Hepatocyte (in vitro differentiated cells): Measurements from ENCODE around the gene TMEM134. TPM values are rescaled to one million over a fixed set of nuclear protein-coding genes. Genes with fewer than 3 reads are reported as not detected.

Experiments
- DNase-seq: peaks from one replicate; pipeline ENCODE4 v3.0.0-alpha.2; 2016; ENCODE audit warnings: low spot score
- H2AFZ ChIP-seq: fragments of 200-600 bp; sonication (generic); 2 replicates; pipeline ENCODE4 v1.6.0; 2016; ENCODE audit warnings: antibody characterized with exemption, mild to moderate bottlenecking
- H3K27ac ChIP-seq: fragments of 200-600 bp; sonication (generic); 2 replicates; pipeline ENCODE4 v1.5.1; 2016; ENCODE audit warnings: mild to moderate bottlenecking
- H3K27me3 ChIP-seq: fragments of 200-600 bp; sonication (generic); 2 replicates; pipeline ENCODE4 v1.6.1; 2016
- H3K36me3 ChIP-seq: fragments of 200-600 bp; sonication (generic); replicated peaks from 2 replicates; pipeline ENCODE4 v1.5.1; 2016; ENCODE audit warnings: low read depth; ENCODE audit not compliant: insufficient read depth
- H3K4me1 ChIP-seq: fragments of 200-600 bp; sonication (generic); 2 replicates; pipeline ENCODE4 v1.5.1; 2016; ENCODE audit warnings: mild to moderate bottlenecking, moderate library complexity; ENCODE audit not compliant: insufficient read depth
- H3K4me2 ChIP-seq: fragments of 200-600 bp; sonication (generic); 2 replicates; pipeline ENCODE4 v1.6.0; 2016
- H3K4me3 ChIP-seq: fragments of 200-600 bp; sonication (generic); 2 replicates; pipeline ENCODE4 v1.5.1; 2016; ENCODE audit warnings: mild to moderate bottlenecking
- H3K79me2 ChIP-seq: fragments of 200-600 bp; sonication (generic); 2 replicates; pipeline ENCODE4 v1.6.0; 2017; ENCODE audit warnings: mild to moderate bottlenecking
- H3K9me2 ChIP-seq: fragments of 200-600 bp; sonication (generic); replicated peaks from 2 replicates; pipeline ENCODE4 v1.6.0; 2017; ENCODE audit warnings: mild to moderate bottlenecking; ENCODE audit not compliant: insufficient read depth
- H3K9me3 ChIP-seq: fragments of 200-600 bp; sonication (generic); 2 replicates; pipeline ENCODE4 v1.5.1; 2016; ENCODE audit warnings: low read depth, mild to moderate bottlenecking
- H4K20me1 ChIP-seq: fragments of 200-600 bp; sonication (generic); 2 replicates; pipeline ENCODE4 v1.6.0; 2016; ENCODE audit warnings: mild to moderate bottlenecking; ENCODE audit not compliant: insufficient read depth, poor library complexity, severe bottlenecking
- EZH2 ChIP-seq: fragments of 200-600 bp; sonication (generic); IDR thresholded peaks from 2 replicates; pipeline ENCODE4 v1.6.1; 2016; ENCODE audit warnings: antibody characterized with exemption, mild to moderate bottlenecking, borderline replicate concordance
- EZH2phosphoT487 ChIP-seq: fragments of 200-600 bp; sonication (generic); IDR thresholded peaks from one replicate; pipeline ENCODE4 v1.6.1; 2018; ENCODE audit warnings: antibody characterized with exemption, mild to moderate bottlenecking, low read depth, moderate library complexity; ENCODE audit not compliant: unreplicated experiment, severe bottlenecking
- WGBS: methylation state at CpG from one replicate; pipeline ENCODE4 v1.1.6; 2016; ENCODE audit warnings: low lambda C conversion rate; ENCODE audit errors: missing lambda C conversion rate; 5-methylcytosine and 5-hydroxymethylcytosine counted together
- polyA plus RNA-seq: library from polyadenylated mRNA; unstranded; fragments of >200 nt; fragmentation: Nextera tagmentation; extraction: Ambion mirVana; gene quantifications from 2 replicates; pipeline ENCODE4 v1.2.1, GENCODE V29; 2016
- total RNA-seq: library from RNA; depleted of rRNA; stranded (reverse); fragments of >200 nt; gene quantifications from 2 replicates; pipeline ENCODE4 v1.2.3, GENCODE V29; 2014
- TF ChIP-seq, protein P1 (sequence below): fragments of 200-600 bp; sonication (generic); IDR thresholded peaks from 2 replicates; pipeline ENCODE4 v1.5.1; 2016; ENCODE audit warnings: antibody characterized with exemption, mild to moderate bottlenecking; ENCODE audit not compliant: poor library complexity

TMEM134 gene
- total and polyA plus RNA-seq, 2 experiments from 2014 or later, result 43.2 to 93.7 TPM

DNA sequence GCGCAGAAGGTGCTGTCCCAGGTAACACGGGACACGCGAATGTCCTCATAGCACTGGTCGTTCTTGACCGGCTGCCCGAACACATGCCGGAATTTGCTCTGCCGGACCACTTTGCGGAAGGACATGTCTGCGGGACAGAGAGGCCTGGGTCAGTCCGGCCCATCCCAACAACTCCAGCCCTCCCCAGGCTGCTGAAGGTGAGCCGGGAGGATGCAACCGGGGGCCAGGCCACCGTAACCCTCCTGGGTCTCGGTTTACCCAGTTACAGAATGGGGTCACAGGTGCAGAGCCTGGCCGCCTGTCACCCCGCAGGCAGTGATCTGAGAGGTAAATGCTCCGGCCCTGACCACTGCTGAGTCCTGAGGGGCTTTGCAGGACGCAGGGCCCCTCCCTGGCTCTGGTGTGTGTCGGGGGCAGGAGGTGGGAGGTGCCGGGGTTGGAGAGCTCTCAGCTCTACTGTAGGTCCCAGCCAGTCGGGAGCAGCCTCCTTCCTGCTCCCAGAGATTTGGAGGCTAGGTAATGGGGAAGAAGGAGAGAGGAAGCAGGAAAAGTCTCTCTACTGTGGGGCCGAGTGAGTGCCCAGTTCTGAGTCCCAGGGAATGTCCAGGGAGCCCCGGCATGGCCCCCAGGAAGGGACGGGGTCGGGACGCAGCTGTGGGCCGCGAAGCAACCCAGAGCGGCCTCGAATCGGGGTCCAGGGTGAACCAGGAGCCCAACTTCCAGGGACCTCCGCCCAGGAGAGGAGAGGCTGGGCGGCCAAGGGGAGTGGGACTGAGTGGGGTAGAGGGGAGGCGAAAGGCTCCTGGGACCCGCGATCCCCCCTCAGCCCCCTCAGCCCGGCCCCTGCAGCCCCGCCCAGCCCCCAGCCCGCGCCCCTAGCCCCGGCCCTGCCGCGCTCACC is 26.3 kb downstream of the TMEM134 start:
- no peak for TF ChIP-seq EZH2phosphoT487
- TF ChIP-seq EZH2, result no peak
- TF ChIP-seq, protein P1, sequence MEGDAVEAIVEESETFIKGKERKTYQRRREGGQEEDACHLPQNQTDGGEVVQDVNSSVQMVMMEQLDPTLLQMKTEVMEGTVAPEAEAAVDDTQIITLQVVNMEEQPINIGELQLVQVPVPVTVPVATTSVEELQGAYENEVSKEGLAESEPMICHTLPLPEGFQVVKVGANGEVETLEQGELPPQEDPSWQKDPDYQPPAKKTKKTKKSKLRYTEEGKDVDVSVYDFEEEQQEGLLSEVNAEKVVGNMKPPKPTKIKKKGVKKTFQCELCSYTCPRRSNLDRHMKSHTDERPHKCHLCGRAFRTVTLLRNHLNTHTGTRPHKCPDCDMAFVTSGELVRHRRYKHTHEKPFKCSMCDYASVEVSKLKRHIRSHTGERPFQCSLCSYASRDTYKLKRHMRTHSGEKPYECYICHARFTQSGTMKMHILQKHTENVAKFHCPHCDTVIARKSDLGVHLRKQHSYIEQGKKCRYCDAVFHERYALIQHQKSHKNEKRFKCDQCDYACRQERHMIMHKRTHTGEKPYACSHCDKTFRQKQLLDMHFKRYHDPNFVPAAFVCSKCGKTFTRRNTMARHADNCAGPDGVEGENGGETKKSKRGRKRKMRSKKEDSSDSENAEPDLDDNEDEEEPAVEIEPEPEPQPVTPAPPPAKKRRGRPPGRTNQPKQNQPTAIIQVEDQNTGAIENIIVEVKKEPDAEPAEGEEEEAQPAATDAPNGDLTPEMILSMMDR, result no peak
- Histone ChIP-seq H3K36me3 (no peaks in the 10 kb centered on the region), H3K27ac (peak overlapping the region; percentile 80), H3K79me2 (peaks cover 21% of the 10 kb centered on the region), H3K4me1 (peaks cover 16% of the 10 kb centered on the region), H3K9me3 (no peaks in the 10 kb centered on the region), H3K4me3 (peak overlapping the region; percentile 90), H3K9me2 (no peaks in the 10 kb centered on the region), H4K20me1 (no peaks in the 10 kb centered on the region), H2AFZ (peak overlapping the region; percentile 23), H3K4me2 (peak overlapping the region; percentile 93), H3K27me3 (no peaks in the 10 kb centered on the region)
- 43% methylated on average over 35 of the region's 45 CpGs for WGBS
- no peak for DNase-seq

DNA sequence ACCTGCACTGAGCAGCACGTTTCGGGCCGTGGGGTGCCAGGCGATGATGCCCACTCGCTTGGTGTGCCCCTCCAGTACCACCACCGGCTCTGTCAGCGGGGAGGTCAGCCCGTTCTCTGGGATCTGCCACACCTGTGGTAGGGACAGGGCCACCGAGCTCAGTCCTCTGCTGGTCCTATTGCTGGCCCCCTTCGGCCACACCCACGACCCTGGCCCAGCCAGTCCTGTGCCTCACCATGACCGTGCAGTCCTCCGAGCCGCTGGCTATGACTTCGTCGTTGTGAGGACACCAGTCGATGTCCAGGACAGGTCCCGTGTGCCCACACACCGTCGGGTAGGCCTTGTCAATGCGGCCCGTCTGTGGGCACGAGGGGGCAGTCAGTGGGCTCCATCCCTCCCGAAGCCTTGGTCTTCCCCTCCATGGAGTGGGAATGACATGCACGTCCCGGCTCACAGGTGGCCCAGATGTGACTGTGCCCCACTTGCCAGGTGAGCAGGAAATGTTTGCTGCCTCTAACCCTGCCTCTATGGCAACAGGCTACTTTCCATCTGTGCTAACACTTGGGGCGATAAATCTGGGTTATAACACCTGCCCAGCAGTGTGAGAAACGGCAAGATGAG is 27.2 kb downstream of the TMEM134 start:
- 92% methylated on average over 20 of the region's 28 CpGs for WGBS
- H3K36me3 ChIP-seq, result no peaks in the 10 kb centered on the region
- H3K9me3 ChIP-seq, result no peaks in the 10 kb centered on the region
- H4K20me1 ChIP-seq, result no peaks in the 10 kb centered on the region
- TF ChIP-seq EZH2phosphoT487 (no peak), EZH2 (no peak)
- TF ChIP-seq, protein P1, result no peak
- no peak for DNase-seq
- H3K4me3 ChIP-seq, result no peak overlapping the region
- H3K27me3 ChIP-seq, result no peaks in the 10 kb centered on the region
- H2AFZ ChIP-seq, result no peak overlapping the region
- H3K79me2 ChIP-seq, result peaks cover 21% of the 10 kb centered on the region
- H3K27ac ChIP-seq, result no peak overlapping the region
- H3K9me2 ChIP-seq, result no peaks in the 10 kb centered on the region
- peaks cover 16% of the 10 kb centered on the region for H3K4me1 ChIP-seq
- peak overlapping the region; percentile 93 for H3K4me2 ChIP-seq

DNA sequence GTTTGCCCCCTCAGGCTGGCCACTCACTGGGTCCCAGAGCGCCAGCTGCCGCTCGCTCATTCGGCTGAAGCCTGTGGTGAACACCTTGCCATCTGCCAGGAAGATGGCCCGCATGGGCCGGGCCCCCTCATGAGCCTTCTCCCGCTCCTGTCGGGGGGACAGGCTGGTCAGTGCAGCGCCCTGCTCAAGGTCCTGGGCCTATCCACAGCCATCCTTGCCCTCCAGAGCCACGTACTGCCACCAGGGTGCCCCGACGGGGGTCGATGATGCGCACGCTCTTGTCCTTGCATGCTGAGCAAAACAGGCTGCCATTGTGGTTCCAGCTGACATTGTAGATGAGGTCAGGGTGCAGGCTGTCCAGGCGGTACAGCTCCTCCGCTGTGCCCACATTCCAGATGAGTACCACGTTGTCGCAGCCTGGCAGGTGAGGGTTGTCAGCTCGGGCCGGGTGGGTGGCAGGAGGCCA is 27.9 kb downstream of the TMEM134 start:
- peaks cover 16% of the 10 kb centered on the region for H3K4me1 ChIP-seq
- WGBS, result 95% methylated on average over 21 of the region's 21 CpGs
- H3K4me2 ChIP-seq, result no peak overlapping the region
- TF ChIP-seq, protein P1, result no peak
- TF ChIP-seq EZH2 (no peak), EZH2phosphoT487 (no peak)
- H3K4me3 ChIP-seq, result no peak overlapping the region
- no peaks in the 10 kb centered on the region for H3K9me3 ChIP-seq
- H3K27ac ChIP-seq, result no peak overlapping the region
- H3K79me2 ChIP-seq, result peaks cover 21% of the 10 kb centered on the region
- H4K20me1 ChIP-seq, result no peaks in the 10 kb centered on the region
- no peaks in the 10 kb centered on the region for H3K27me3 ChIP-seq
- no peak for DNase-seq
- no peaks in the 10 kb centered on the region for H3K9me2 ChIP-seq
- no peaks in the 10 kb centered on the region for H3K36me3 ChIP-seq
- no peak overlapping the region for H2AFZ ChIP-seq
